NCI-H2107 treated with DMSO at 0.1 percent for 48 hours (cell line): ENCODE data around the gene NTN3.
A peak's percentile ranks its signal among the peaks of the same experiment; 100 is the strongest.

Experiments
- DNase-seq: peaks from one replicate; lab custom pipeline; 2025; ENCODE audit not compliant: unreplicated experiment; lab: John Stamatoyannopoulos, UW

Gene NTN3

GRCh38 chr16:2512735-2513404 is 41.8 kb downstream of the NTN3 start:
- peak; percentile 19 for DNase-seq

DNA sequence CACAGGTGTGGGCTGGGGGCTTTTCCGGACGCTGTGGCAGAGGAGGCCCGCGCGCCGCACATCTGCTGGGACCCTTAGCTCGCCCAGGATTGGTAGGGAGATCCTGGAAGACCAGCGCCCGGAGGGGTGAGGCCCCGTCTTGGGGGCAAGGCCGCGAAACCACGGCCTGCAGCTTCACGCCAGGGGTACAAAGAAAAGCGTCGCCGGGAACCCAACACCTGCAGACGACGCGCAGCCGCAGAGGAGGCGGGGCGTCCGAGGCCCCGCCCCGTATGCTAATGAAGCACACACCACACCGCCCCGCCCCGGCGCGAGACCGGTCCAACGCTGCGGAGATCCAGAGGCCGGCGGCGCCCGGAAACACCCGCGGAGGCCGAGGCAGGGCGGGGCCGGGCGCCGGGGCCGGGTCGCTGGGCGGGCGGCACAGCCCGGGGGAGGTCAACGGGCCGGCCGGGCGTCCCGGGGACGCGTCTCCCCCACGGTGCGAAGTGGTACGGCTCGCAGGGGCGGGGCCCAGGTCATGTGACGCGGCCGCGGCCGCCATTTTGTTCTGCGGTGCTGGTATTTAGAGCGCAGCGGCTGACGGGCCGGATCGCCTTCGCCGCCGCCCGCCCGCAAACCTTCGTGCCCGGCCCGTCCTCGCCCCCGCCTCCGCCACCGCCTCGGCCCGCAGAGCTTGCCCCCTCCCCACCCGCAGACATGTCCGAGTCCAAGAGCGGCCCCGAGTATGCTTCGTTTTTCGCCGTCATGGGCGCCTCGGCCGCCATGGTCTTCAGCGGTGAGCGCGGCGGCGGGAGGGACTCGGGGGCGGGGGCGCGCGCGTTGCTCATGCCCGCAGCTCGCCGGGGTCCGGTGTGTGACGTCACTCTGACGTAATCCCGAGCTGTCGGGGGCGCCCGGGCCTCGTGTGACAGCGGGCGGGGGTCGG is 42.6 kb downstream of the NTN3 start, which contains the start of gene ATP6V0C:
Gene ATP6V0C (plus strand): TSS at position 548 of the 928 bp plus-strand sequence. CDS start 152 bp downstream, at position 700.
- DNase-seq: peak; percentile 81

GRCh38 chr16:2514333-2515179 is 43.5 kb downstream of the NTN3 start:
- no peak for DNase-seq

DNA sequence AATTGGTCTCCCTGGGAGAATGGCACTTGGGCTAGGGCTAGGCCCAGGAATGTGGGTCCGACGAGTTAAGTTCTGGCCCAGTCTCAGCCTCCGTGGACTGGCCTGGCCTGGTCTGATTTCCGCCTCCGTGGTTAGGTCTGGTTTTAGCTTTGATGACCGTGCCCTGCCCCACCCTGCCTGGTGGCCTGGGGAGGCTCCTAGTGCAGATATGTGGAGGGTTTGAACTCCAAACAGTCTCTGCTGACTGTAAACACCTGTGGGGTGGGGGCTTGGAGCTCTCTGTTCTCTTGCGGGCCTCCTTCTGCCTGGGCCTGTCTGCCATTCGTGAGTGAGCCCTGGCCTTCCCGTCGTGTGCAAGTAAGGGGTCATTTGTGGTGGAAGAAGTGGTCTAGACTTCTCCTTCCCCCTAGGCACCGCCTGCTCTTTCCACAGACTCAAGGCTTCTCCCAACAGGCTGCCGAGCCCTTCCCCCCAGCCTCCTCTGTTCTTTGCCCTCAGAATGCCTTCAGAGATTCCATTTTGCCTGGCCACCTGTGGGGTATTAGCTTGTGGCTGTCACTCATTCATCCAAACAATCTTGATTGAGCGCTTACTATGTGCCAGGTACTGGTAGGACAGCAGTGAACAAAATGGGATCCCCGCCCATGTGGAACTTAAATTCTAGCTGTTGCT is 44.2 kb downstream of the NTN3 start:
- no peak for DNase-seq

DNA sequence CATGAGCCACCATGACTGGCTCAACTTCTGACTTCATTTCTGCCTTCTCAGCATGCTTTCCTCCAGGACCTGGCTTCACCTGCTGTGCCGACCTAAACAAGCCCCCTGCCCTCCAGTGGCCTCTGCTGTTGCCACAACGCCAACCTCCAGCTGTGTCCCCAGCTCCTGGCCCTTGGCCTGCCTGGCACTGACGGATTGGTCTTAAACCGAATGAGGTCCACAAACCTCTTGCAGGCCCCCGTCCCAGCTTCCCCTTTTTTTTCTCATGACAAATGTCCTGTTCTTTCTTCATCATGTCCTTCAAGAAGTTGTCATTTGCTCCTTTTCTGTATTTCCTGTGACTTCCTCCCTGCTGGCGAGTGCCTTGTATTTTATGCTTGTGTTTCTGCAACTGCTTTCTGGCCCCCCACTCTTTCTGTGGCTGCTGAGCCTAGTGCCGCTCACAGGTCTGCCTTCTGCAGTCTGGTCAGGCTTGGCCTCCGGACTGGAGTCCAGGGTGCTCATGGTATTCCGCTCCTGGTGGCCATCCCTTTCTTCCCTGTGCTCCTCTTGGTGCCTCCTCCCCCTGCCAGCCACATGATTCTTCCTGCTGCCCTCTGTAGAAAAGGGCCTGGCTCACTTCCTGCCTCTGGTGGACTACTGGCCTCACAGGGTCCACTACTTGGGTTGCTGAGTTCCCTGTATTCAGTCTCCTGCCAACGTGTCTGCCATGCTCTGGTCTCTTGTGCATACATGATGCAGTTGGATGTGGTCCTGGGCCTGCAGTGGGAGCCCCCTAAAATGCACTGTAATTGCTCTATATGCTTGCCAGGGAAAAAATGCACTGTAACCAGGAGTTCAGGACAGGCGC is 45.5 kb downstream of the NTN3 start:
- DNase-seq: no peak

GRCh38 chr16:2517954-2518605 is 47.0 kb downstream of the NTN3 start:
- no peak for DNase-seq

DNA sequence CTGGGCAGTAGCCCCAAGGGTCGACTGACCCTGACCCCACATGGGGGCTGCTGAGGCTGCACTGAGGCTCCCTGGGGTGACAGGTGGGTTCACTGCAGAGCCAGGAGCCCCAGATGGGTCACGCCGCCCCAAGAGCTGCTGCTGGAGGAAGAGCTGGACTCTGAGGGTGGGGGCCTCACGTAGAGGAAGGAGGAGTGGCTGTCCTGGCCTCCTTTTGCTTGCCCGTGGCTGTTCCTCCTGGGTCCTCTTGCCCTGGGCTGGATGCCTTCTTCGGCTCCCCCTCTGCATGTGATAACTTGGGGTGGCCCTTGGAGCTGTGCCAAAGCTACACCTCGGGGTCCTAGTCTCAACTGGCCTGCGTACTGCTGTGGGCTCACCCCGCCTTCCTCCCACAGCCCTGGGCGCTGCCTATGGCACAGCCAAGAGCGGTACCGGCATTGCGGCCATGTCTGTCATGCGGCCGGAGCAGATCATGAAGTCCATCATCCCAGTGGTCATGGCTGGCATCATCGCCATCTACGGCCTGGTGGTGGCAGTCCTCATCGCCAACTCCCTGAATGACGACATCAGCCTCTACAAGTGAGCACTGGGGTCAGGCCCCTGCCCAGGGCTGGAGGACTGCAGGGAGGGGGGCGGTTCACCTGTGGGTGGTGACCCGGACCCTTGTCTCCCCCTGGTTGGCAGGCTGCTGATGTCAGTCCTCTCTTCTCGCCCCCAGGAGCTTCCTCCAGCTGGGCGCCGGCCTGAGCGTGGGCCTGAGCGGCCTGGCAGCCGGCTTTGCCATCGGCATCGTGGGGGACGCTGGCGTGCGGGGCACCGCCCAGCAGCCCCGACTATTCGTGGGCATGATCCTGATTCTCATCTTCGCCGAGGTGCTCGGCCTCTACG is 48.0 kb downstream of the NTN3 start:
- no peak for DNase-seq

- no peak for DNase-seq
Observed at GRCh38 chr16:2519711-2520080, 48.6 kb downstream of the NTN3 start.

DNA sequence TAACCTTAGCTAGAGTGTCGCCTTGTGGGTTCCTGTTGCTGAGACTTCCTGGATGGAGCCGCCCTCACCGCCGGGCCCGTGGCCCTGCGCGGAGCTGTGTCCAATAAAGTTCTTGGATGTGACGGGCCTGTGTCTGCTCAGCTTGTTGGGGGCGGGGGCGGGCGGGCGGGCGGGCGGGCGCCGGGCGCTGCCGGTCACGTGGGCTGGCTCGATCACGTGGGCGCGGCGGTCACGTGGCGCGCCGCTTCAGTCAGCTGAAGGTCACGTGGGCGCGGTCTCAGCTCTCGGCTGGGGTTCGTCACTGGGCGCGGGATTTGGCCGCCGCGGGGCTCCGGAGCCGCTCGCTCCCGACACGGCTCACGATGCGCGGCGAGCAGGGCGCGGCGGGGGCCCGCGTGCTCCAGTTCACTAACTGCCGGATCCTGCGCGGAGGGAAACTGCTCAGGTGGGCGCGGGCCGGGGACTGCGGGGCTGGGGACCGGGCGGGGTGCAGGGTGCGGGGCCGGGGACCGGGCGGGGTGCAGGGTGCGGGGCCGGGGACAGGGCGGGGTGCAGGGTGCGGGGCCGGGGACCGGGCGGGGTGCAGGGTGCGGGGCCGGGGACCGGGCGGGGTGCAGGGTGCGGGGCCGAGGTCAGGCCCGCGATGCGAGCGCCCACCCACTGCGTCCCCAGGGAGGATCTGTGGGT is 49.1 kb downstream of the NTN3 start, which contains the start of gene AMDHD2:
Gene AMDHD2 (plus strand): TSS at position 275 of the 687 bp plus-strand sequence. CDS start 88 bp downstream, at position 363.
- peak; percentile 34 for DNase-seq

DNA sequence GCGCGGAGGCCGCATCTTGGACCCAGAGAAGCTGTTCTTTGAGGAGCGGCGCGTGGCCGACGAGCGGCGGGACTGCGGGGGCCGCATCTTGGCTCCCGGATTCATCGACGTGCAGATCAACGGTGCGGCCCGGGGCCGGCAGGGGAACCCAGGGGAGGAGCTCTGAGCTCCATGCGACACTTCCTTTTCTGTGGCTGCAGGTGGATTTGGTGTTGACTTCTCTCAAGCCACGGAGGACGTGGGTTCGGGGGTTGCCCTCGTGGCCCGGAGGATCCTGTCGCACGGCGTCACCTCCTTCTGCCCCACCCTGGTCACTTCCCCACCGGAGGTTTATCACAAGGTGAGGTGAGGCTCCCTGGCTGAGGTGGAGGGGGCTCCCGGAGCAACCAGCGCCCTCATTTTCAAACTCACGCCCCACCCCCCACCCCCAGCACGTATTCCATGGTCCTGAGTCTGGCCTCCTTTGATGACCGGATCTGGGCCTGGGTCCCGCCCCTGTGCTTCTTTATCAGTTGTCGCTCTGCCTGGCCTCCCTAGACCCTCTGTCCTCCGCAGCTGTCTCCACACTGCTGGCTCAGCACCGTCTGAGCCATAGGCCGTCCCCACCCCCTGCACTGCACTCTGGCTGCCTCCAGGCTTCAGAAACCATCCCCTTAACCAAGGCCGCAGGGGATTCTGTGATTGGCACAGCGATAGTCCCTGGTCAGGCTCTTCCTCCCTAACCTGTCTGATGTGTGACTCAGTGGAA is 49.9 kb downstream of the NTN3 start:
- no peak for DNase-seq
